Measurements from ENCODE around the gene COLEC11. TPM values are rescaled to one million over a fixed set of nuclear protein-coding genes. Genes with fewer than 3 reads are reported as not detected.
"Not testable (repeated sequence)": the region's sequence is repeated elsewhere in the genome, so short reads cannot be mapped to it uniquely, and the experiment has no call there.

COLEC11 gene
- total RNA-seq, 1 experiment from 2014 or later = 0.20 TPM

DNA sequence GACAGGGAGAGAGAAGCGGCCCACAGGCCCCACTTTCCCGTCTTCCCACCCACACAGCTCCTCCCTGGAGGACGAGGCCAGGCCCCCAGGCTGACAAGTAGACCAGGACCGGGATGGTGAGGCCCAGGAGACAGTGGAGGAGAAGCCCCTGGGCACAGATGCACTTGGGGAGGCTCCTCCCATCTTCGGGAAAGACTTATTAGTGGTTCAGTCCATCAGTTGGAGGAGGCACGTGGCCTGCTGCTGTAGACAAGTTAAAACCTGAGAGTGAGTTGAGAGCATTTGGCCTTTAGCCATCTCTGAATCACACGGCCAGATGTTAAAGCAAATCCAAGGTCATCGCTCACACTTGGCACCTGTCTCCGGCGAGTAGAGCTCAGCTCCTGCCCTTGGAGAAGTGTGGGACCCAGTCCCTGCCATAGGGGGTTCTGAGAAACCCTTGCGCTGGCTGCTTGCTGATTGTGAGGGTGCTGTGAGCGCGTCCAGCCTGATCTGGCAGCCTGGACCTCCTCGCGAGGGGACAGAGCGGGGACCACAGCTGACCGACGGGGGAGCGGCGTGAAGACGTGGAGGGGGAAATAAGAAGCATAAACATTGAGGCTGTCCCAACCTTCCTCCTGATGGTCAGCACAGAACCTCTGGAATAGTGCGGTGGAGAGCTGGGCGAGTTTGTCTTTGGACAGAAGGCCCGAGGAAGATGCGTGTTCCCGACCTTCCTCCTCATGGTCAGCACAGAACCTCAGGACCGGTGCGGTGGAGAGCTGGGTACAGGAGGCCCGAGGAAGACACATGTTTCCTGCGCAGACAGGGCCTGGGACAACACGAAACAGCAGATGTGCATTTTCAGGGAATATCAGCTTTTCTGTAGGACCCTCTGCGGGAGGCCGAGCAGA, 38.4 kb downstream of the COLEC11 start:
- Histone ChIP-seq H3K36me3 (no peaks in the 10 kb centered on the region), H3K27me3 (no peaks in the 10 kb centered on the region; the same call in 1 of the 2 replicates), H3K27ac (no peak overlapping the region), H3K9me3 (replicated peaks) (no peaks in the 10 kb centered on the region), H3K4me3 (no peak overlapping the region), H3K4me1 (peaks cover 5% of the 10 kb centered on the region; the same call in 1 of the 2 replicates)
- DNase-seq = peak; percentile 50 to 61

DNA sequence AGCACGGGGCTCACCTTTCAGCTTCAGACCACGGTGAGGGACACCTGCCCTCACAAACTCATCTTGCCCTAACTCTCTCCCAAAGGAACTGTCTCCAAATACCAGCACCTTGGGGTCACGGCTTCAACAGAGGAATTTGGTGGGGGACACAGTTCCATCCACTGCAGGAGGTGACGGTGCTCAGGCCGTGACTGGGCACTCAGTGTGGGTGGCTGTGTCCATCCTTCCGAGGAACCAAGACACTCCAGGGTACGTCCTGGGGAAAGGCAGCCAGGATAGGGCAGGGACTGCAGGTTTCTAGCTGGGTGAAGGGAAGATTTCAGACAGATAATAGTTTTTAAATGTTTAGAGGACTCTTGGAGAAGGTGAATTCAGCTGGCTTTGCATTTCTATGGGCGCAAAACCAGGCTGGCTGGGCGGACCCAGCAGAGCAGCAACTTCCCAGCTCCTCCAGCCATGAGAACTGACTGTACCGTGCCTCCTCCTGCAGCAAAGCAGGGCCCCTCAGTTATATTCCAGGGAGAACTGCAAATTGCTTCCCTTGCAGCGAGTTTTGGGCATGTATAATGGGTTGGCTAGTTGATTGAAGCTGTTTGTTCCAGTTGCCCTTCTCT, 39.2 kb downstream of the COLEC11 start:
- no peak for DNase-seq
- H3K9me3 ChIP-seq (replicated peaks) = no peaks in the 10 kb centered on the region
- H3K27ac ChIP-seq = no peak overlapping the region
- H3K4me1 ChIP-seq = peaks cover 5% of the 10 kb centered on the region; the same call in 1 of the 2 replicates
- H3K4me3 ChIP-seq = no peak overlapping the region
- H3K36me3 ChIP-seq = no peaks in the 10 kb centered on the region
- no peaks in the 10 kb centered on the region; the same call in 1 of the 2 replicates for H3K27me3 ChIP-seq

DNA sequence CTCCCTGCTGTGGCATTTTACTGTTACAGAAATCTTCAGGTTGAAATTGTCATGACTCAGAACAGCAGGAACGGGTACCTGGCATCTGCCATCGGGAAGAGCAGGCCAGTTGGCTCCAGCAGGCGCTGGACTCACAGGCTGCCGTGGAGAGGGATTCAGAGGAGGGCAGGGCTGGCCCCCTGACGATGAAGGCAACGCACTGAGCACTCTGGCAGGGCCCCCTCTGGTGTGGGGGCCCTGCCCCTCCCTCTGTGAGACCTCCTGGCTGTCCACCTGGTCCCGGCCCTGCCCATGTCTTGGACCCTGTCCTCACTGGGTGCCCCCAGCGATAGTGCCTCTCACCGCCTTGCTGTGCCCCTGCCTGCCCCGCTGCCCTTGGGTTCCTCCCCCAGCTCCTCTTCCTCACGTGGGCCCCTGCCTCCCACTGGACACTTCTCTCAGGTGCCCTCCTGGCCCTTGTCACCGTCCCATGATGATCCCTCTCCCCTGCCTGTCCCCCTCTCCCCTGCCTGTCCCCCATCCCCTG, 39.7 kb downstream of the COLEC11 start:
- Histone ChIP-seq H3K36me3 (no peaks in the 10 kb centered on the region), H3K4me1 (peaks cover 5% of the 10 kb centered on the region; the same call in 1 of the 2 replicates), H3K27ac (no peak overlapping the region), H3K27me3 (no peaks in the 10 kb centered on the region; the same call in 1 of the 2 replicates), H3K9me3 (replicated peaks) (no peaks in the 10 kb centered on the region), H3K4me3 (no peak overlapping the region)
- DNase-seq = no peak

DNA sequence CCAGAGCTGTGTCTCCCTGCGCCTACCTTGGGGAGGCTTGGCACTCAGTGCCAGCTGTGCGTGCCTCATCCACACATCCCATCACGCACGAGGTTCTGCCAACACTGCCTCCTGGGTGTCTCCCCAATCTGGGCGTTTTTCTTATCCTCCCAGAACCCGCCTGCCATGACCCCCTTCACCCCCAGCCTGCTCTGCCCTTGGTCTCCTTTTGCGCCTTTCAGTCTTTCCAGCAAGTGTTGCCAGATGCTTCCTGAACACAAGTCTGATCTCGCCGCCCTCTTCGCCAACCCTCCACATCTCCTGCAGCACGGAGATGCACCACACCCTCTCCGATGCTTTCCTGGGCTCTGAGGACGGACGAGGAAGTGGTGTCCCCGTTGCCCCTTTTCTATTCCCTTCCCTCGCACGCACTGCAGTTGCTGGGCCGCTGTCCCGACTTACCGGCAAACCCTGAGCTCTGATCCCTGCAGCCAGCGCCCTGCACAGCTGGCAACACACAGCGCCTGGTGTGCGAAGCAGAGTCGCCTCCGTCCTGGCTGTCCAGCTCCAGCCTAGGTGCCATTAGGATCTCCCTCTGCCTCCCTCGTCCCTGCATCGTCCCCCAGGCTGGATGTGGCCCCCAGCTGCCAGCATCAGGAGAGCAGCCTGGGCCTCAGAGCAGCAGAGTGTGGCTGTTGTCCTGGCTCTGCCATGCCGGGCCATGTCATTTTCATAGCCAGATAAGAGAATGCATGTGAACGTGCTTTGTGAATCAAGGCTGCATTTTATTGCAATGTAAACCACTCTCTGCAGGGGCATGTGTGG, 40.5 kb downstream of the COLEC11 start:
- H3K9me3 ChIP-seq (replicated peaks) = no peaks in the 10 kb centered on the region
- H3K4me1 ChIP-seq = peaks cover 5% of the 10 kb centered on the region; the same call in 1 of the 2 replicates
- no peak for DNase-seq
- H3K27ac ChIP-seq = no peak overlapping the region
- no peak overlapping the region for H3K4me3 ChIP-seq
- H3K36me3 ChIP-seq = no peaks in the 10 kb centered on the region
- no peaks in the 10 kb centered on the region; the same call in 1 of the 2 replicates for H3K27me3 ChIP-seq

DNA sequence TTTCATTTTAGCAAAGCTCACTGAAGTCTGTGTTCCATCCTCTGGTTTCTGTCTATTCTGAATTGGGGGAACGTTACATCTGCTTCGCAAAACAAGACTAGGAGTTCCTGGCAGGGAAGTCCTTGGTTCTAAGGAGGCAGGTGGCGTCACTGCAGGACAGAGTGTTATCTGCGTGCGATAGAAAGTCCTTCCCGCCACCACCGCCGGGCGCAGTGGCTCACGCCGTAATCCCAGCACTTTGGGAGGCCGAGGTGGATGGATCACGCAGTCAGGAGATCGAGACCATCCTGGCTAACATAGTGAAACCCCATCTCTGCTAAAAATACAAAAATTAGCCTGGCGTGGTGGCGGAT, 41.0 kb downstream of the COLEC11 start:
- H3K36me3 ChIP-seq; H3K9me3 ChIP-seq (replicated peaks); H3K4me1 ChIP-seq; H3K4me3 ChIP-seq; DNase-seq; H3K27me3 ChIP-seq; H3K27ac ChIP-seq: not testable (repeated sequence)

DNA sequence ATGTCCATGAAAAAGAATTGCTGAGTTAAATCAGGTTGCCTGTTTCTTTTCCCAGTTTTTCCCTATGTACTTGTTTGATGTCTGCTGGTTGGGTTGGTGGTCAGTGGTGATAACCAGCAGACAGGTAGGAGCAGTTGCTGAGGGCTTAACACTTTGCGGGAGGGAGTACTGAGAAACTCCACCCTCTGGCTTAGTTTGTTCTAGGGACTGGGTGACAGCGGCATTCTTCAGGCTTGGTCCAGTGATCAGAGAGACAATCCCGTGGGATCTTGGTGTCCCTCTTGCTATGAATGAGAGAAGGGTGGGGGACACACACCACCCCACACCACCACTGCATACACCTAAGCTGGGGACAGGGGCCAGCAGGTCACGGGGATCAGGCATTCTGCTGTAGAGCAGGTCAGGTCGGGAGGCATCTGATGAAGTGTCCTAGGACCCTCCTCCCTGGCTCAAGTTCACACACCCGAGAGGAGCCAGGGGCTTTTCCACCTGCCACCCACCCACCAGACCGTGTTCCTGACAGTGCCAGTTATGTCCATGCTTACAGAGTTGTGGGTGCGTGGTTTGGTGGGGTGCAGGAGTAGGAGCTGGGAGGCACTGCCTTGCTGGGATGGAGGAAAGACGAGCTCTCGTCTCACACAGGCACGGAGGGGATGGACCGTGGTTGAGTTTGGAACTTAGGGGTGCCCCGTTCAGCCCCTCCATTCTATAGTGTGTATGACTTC, 41.8 kb downstream of the COLEC11 start:
- Histone ChIP-seq H3K36me3 (no peaks in the 10 kb centered on the region), H3K9me3 (replicated peaks) (no peaks in the 10 kb centered on the region)
- DNase-seq = no peak

DNA sequence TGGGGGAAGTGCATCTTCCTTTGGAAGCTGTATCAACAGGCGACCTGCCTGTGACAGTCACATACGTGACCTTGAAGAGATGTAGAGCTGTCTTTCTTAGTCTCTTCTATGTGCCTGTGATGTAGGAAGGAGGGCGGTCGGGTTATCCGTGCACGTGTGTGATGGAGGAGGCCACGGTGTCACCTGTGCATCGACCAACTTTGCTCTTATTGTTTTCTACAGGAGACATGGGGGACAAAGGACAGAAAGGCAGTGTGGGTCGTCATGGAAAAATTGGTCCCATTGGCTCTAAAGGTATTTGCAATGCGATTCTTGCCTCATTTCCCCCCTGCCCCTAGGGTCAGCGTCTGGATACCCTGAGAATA, 42.4 kb downstream of the COLEC11 start:
- Histone ChIP-seq H3K4me3 (no peak overlapping the region), H3K27me3 (no peaks in the 10 kb centered on the region; the same call in 1 of the 2 replicates), H3K36me3 (no peaks in the 10 kb centered on the region), H3K27ac (no peak overlapping the region), H3K4me1 (peaks cover 9% of the 10 kb centered on the region; the same call in 1 of the 2 replicates), H3K9me3 (replicated peaks) (no peaks in the 10 kb centered on the region)
- no peak for DNase-seq

More for the DNA sequence above, 41.8 kb downstream of the COLEC11 start:
- Histone ChIP-seq H3K27me3 (no peaks in the 10 kb centered on the region; the same call in 1 of the 2 replicates), H3K4me3 (no peak overlapping the region), H3K4me1 (peaks cover 8% of the 10 kb centered on the region; the same call in 1 of the 2 replicates), H3K27ac (no peak overlapping the region)

DNA sequence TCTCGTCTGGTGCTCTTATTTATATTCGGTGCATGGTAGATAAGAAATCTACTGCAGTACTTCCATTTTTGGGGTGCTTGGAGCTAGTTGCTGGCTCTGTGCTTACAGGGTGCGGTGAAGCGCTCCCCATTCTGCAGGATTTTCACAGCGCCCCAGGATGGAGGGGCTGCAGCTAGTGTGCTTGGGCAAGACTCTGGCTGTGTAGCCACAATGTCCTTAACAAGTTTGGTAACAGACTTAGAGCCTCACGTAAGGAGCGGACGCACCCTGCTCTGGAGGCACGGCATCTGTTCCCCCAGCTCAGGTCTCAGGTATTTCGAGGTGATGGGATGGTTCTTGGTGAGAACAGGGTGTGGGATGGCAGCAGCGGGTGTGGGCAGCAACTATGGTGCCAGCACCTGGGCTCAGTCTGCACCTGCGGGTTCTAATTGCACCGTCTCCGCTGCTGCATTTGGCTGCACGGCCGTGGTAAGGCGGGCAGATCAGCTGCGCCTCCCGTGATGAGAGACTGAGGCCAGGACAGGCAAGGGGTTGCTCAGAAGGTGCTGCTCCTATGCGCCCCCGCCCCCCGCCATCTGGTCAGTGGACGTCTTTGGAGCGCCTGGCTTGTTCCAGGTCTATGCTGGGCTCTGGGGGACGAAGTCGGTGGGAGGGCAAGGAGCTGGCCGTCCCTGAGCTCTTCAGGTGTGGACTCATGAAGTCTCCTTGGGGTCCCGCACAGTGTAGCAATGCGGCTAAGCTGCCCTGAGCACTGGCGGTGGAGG, 43.0 kb downstream of the COLEC11 start:
- Histone ChIP-seq H3K4me3 (no peak overlapping the region), H3K4me1 (peaks cover 9% of the 10 kb centered on the region; the same call in 1 of the 2 replicates), H3K36me3 (no peaks in the 10 kb centered on the region), H3K27me3 (no peaks in the 10 kb centered on the region; the same call in 1 of the 2 replicates), H3K27ac (no peak overlapping the region), H3K9me3 (replicated peaks) (no peaks in the 10 kb centered on the region)
- no peak for DNase-seq

DNA sequence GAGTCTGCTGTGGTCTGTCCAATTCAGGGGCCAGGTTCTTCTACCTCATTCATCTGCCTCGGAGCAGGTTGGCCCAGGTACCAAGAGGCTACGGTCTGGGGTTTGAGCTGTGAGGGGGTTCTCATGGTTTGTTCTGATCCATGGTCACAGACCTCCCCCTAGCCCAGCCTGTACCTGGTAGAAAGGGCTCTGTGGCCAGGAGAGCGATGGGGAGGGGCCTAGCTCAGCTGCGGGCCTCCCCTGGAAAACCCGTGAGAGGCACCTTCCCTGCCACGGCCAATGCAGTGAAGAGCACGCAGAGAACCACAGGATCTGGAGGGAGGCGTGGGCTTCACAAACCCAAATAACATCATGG, 43.5 kb downstream of the COLEC11 start:
- peaks cover 4% of the 10 kb centered on the region; the same call in 1 of the 2 replicates for H3K4me1 ChIP-seq
- DNase-seq = no peak
- no peak overlapping the region for H3K4me3 ChIP-seq
- no peaks in the 10 kb centered on the region for H3K36me3 ChIP-seq
- no peaks in the 10 kb centered on the region; the same call in 1 of the 2 replicates for H3K27me3 ChIP-seq
- no peak overlapping the region for H3K27ac ChIP-seq
- no peaks in the 10 kb centered on the region for H3K9me3 ChIP-seq (replicated peaks)

DNA sequence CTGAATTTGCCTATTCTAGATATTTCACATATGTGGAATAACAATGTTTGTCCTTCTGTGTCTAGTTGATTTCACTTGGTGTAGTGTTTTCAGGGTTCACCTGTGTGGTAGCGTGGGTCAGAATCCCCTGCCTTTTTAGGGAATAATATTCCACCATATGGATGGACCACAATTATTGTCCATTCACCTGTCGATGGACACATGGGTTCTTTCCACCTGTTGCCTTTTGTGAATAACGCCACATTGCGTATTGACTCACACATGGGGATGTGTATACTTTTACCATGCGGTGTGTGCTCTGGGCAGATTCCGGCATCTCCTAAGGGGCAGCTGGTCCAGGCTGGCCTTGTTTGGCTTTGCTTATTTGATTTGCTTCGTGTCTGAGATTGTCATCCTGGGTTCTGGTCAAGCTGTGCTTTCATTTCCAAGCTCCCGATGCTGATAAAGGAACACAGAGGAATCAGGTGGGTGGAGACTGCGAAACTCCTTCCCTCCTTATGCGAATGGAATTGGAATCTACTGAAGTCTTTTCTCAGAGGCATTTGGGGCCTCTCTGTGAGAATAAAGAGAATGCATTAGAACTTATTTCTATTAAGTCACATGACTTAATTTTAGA, 44.2 kb downstream of the COLEC11 start:
- H3K27me3 ChIP-seq = no peaks in the 10 kb centered on the region; the same call in 1 of the 2 replicates
- H3K9me3 ChIP-seq (replicated peaks) = no peaks in the 10 kb centered on the region
- H3K27ac ChIP-seq = no peak overlapping the region
- no peak overlapping the region for H3K4me3 ChIP-seq
- peaks cover 4% of the 10 kb centered on the region; the same call in 1 of the 2 replicates for H3K4me1 ChIP-seq
- no peak for DNase-seq
- H3K36me3 ChIP-seq = no peaks in the 10 kb centered on the region

DNA sequence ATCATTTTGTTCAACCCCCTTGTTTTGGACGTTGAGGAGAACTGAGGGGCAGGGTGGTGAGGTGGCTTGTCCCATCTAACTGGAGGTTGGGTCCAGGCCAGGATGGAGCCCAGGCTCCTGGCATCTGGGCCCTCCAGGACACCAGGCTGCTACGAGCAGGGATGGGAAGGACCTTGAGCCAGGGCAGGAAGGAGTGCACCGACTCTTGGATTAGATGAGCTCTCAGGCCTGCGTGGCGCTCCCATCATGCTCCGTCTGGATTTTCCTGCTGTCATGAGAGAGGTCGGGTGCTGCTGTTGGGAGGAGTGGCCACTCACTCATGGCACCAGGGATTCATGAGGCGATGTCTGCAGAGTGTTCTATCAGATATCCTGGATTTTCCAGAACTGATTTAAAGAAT, 44.7 kb downstream of the COLEC11 start:
- Histone ChIP-seq H3K36me3 (no peaks in the 10 kb centered on the region), H3K27me3 (no peaks in the 10 kb centered on the region; the same call in 1 of the 2 replicates), H3K27ac (no peak overlapping the region), H3K4me3 (no peak overlapping the region), H3K4me1 (peaks cover 4% of the 10 kb centered on the region; the same call in 1 of the 2 replicates), H3K9me3 (replicated peaks) (no peaks in the 10 kb centered on the region)
- DNase-seq = no peak

DNA sequence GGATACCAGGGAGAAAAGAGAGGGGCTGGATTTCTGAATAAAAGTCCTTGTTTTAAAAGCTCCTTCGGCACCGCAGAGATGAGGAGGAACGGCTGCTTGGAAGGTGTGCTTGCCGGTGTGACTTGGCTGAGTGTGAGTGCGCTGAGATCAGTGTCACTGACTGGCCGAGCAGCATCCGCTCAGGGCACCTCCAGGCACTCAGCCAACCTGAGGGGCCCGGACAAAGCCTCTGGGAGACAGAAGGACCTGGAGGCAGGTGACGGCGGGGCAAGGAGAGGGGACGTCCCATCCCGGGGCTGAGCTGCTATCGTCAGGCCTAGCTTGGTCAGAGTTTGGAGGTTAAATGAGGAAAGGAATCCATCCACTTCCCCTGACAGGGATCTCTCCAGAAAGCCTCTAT, 46.3 kb downstream of the COLEC11 start:
- H3K4me3 ChIP-seq = no peak overlapping the region
- H3K4me1 ChIP-seq = peaks cover 4% of the 10 kb centered on the region; the same call in 1 of the 2 replicates
- no peaks in the 10 kb centered on the region for H3K9me3 ChIP-seq (replicated peaks)
- no peak overlapping the region for H3K27ac ChIP-seq
- no peaks in the 10 kb centered on the region; the same call in 1 of the 2 replicates for H3K27me3 ChIP-seq
- H3K36me3 ChIP-seq = no peaks in the 10 kb centered on the region
- DNase-seq = no peak

Measured in SJCRH30 (cell line).